SK-N-SH (cell line): ENCODE results near the gene CDH24.

Experiments used
- EZH2phosphoT487 ChIP-seq: fragments of 200-600 bp; sonication (generic); IDR thresholded peaks from 2 replicates; pipeline ENCODE4 v1.6.1; 2017; ENCODE audit warnings: low read depth, mixed run types, mild to moderate bottlenecking, antibody characterized with exemption, moderate library complexity, borderline replicate concordance
- NRF1 ChIP-seq: IDR thresholded peaks from 2 replicates; pipeline ENCODE4 v1.6.1; 2012; ENCODE audit warnings: low read depth, mild to moderate bottlenecking, low read length
- RAD21 ChIP-seq: IDR thresholded peaks from 2 replicates; pipeline ENCODE4 v1.6.1; 2012; ENCODE audit warnings: mild to moderate bottlenecking, low read length
- TAF1 ChIP-seq: IDR thresholded peaks from 2 replicates; pipeline ENCODE4 v1.6.1; 2012; ENCODE audit warnings: low read depth, mild to moderate bottlenecking, low read length, moderate library complexity, borderline replicate concordance
- TF ChIP-seq, protein P1 (sequence below): fragments of 200-600 bp; sonication (generic); IDR thresholded peaks from 2 replicates; pipeline ENCODE4 v1.6.1; 2017; ENCODE audit warnings: antibody characterized with exemption, mild to moderate bottlenecking, moderate library complexity
- TF ChIP-seq, protein P2 (sequence below): fragments of 150-350 bp; IDR thresholded peaks from 2 replicates; pipeline ENCODE4 v1.6.1; 2017; ENCODE audit warnings: antibody characterized with exemption, low read length, low read depth, borderline replicate concordance

DNA sequence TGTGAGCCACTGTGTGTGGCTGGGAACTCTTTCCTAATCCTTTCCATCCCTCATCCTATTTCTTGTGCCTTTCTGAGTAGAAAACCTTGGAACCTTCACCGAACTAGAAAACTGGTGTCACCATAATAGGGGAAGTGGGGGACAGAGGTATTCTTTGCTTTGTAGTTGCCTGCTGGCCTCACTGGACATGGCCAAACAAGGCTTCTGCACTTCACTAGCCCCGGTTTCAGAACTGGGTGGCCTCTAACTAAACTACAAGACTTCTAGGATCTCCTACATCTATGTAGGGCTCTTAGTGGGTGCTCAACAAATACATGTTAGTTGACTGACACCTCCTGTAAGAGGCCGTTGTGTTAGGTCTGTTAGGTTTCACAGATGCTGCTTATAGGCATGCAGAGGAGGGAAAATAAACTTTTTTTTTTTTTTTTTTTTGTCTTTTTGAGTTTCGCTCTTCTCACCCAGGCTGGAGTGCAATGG is 48.1 kb upstream of the CDH24 start:
- TF ChIP-seq, protein P1, sequence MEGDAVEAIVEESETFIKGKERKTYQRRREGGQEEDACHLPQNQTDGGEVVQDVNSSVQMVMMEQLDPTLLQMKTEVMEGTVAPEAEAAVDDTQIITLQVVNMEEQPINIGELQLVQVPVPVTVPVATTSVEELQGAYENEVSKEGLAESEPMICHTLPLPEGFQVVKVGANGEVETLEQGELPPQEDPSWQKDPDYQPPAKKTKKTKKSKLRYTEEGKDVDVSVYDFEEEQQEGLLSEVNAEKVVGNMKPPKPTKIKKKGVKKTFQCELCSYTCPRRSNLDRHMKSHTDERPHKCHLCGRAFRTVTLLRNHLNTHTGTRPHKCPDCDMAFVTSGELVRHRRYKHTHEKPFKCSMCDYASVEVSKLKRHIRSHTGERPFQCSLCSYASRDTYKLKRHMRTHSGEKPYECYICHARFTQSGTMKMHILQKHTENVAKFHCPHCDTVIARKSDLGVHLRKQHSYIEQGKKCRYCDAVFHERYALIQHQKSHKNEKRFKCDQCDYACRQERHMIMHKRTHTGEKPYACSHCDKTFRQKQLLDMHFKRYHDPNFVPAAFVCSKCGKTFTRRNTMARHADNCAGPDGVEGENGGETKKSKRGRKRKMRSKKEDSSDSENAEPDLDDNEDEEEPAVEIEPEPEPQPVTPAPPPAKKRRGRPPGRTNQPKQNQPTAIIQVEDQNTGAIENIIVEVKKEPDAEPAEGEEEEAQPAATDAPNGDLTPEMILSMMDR = no peak
- TF ChIP-seq TAF1 (no peak), RAD21 (no peak), NRF1 (no peak), EZH2phosphoT487 (no peak)
- TF ChIP-seq, protein P2, sequence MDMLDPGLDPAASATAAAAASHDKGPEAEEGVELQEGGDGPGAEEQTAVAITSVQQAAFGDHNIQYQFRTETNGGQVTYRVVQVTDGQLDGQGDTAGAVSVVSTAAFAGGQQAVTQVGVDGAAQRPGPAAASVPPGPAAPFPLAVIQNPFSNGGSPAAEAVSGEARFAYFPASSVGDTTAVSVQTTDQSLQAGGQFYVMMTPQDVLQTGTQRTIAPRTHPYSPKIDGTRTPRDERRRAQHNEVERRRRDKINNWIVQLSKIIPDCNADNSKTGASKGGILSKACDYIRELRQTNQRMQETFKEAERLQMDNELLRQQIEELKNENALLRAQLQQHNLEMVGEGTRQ = no peak
